ENCODE results near the gene CRLF2. TPM values are rescaled to one million over a fixed set of nuclear protein-coding genes. Genes with fewer than 3 reads are reported as not detected.
A peak's percentile ranks its signal among the peaks of the same experiment; 100 is the strongest.

CRLF2 gene
- total and polyA plus RNA-seq, 8 donors = not detected

- peaks cover 3 to 37% (median 16%) of the 10 kb centered on the region in 4 donors for H3K9me3 ChIP-seq
- no peak for DNase-seq
- no peak for TF ChIP-seq EP300 (IDR thresholded peaks at IDR 0.05)
- TF ChIP-seq CTCF (IDR thresholded peaks at IDR 0.05) = no peak
- TF ChIP-seq POLR2AphosphoS5 (IDR thresholded peaks at IDR 0.05) = no peak
- no peak for TF ChIP-seq POLR2A (IDR thresholded peaks at IDR 0.05)
Observed at GRCh38 chrX:1221296-1221845, 8.9 kb upstream of the CRLF2 start.

GRCh38 chrX:1218286-1218685 lies 5.8 kb upstream of the CRLF2 start:
- H3K4me1 ChIP-seq = no peaks in the 10 kb centered on the region
- peaks cover under 1 to 19% (median 12%) of the 10 kb centered on the region in 4 donors for H3K9me3 ChIP-seq
- 78 to 89% (median 84%) methylated on average over 4 of the region's 4 CpGs for WGBS, 5 donors
- H3K36me3 ChIP-seq = no peaks in the 10 kb centered on the region
- H3K4me3 ChIP-seq = no peak overlapping the region
- intact Hi-C loops (cut with DNase I; ENCODE audit: low total_unique reads) = no loop called here
- no peak for TF ChIP-seq EP300 (IDR thresholded peaks at IDR 0.05)
- TF ChIP-seq POLR2A (IDR thresholded peaks at IDR 0.05) = no peak
- TF ChIP-seq CTCF (IDR thresholded peaks at IDR 0.05) = no peak
- H3K27ac ChIP-seq = no peak overlapping the region
- H3K27me3 ChIP-seq = peaks cover 0 to 4% (median 0%) of the 10 kb centered on the region in 3 donors
- no peak for DNase-seq

More at GRCh38 chrX:1221296-1221845, 8.9 kb upstream of the CRLF2 start:
- Histone ChIP-seq H3K36me3 (no peaks in the 10 kb centered on the region), H3K27ac (no peak overlapping the region), H3K4me3 (no peak overlapping the region), H3K4me1 (no peaks in the 10 kb centered on the region), H3K27me3 (no peaks in the 10 kb centered on the region)
- intact Hi-C loops (cut with DNase I; ENCODE audit: low total_unique reads) = no loop called here
- 76 to 80% (median 79%) methylated on average over 12 of the region's 12 CpGs for WGBS, 5 donors

GRCh38 chrX:1215123-1215823 lies 2.8 kb upstream of the CRLF2 start:
- peak in 1 of 2 donors; percentile 25 for DNase-seq
- intact Hi-C loops (cut with DNase I; ENCODE audit: low total_unique reads) = no loop called here
- no peak overlapping the region for H3K27ac ChIP-seq
- no peaks in the 10 kb centered on the region for H3K4me1 ChIP-seq
- no peaks in the 10 kb centered on the region for H3K9me3 ChIP-seq
- no peak for TF ChIP-seq EP300 (IDR thresholded peaks at IDR 0.05)
- no peak for TF ChIP-seq CTCF (IDR thresholded peaks at IDR 0.05)
- TF ChIP-seq POLR2AphosphoS5 (IDR thresholded peaks at IDR 0.05) = no peak
- TF ChIP-seq POLR2A (IDR thresholded peaks at IDR 0.05) = no peak
- no peak overlapping the region for H3K4me3 ChIP-seq
- H3K36me3 ChIP-seq = no peaks in the 10 kb centered on the region
- H3K27me3 ChIP-seq = peaks cover 0 to 4% (median 0%) of the 10 kb centered on the region in 3 donors
- WGBS, 5 donors = 55 to 72% (median 68%) methylated on average over 10 of the region's 10 CpGs

GRCh38 chrX:1213971-1214370 lies 1.5 kb upstream of the CRLF2 start:
- Histone ChIP-seq H3K4me1 (no peaks in the 10 kb centered on the region), H3K27ac (no peak overlapping the region), H3K36me3 (no peaks in the 10 kb centered on the region), H3K4me3 (no peak overlapping the region), H3K9me3 (no peaks in the 10 kb centered on the region), H3K27me3 (peaks cover 0 to 4% (median 0%) of the 10 kb centered on the region in 3 donors)
- no peak for TF ChIP-seq POLR2A (IDR thresholded peaks at IDR 0.05)
- TF ChIP-seq POLR2AphosphoS5 (IDR thresholded peaks at IDR 0.05) = no peak
- no peak for TF ChIP-seq EP300 (IDR thresholded peaks at IDR 0.05)
- TF ChIP-seq CTCF (IDR thresholded peaks at IDR 0.05) = no peak
- no peak for DNase-seq
- intact Hi-C loops (cut with DNase I; ENCODE audit: low total_unique reads) = no loop called here
- 86 to 94% (median 89%) methylated on average over 11 of the region's 11 CpGs for WGBS, 5 donors
